Raji (cell line): Measurements from ENCODE around the gene KLF3.

Source experiments
- POLR2A ChIP-seq: IDR thresholded peaks from 2 replicates; pipeline ENCODE4 v1.6.1; 2011; ENCODE audit warnings: low read depth, low read length, control low read depth; ENCODE audit not compliant: insufficient read depth

Gene KLF3

GRCh38 chr4:38667085-38667893, 3.3 kb downstream of the KLF3 start:
- no peak for TF ChIP-seq POLR2A

GRCh38 chr4:38668203-38668971, 4.4 kb downstream of the KLF3 start:
- TF ChIP-seq POLR2A = no peak

- TF ChIP-seq POLR2A = no peak
Observed at GRCh38 chr4:38669208-38669607, 5.2 kb downstream of the KLF3 start.

GRCh38 chr4:38670109-38670901, 6.3 kb downstream of the KLF3 start:
- no peak for TF ChIP-seq POLR2A

GRCh38 chr4:38670939-38671591, 7.1 kb downstream of the KLF3 start:
- no peak for TF ChIP-seq POLR2A

GRCh38 chr4:38671592-38671940, 7.6 kb downstream of the KLF3 start:
- no peak for TF ChIP-seq POLR2A

GRCh38 chr4:38672074-38672396, 8.0 kb downstream of the KLF3 start:
- no peak for TF ChIP-seq POLR2A

- TF ChIP-seq POLR2A = no peak
Observed at GRCh38 chr4:38672397-38673129, 8.6 kb downstream of the KLF3 start.

GRCh38 chr4:38673130-38673978, 9.4 kb downstream of the KLF3 start:
- no peak for TF ChIP-seq POLR2A

- no peak for TF ChIP-seq POLR2A
Observed at GRCh38 chr4:38674258-38675144, 10.5 kb downstream of the KLF3 start.

GRCh38 chr4:38675146-38676121, 11.4 kb downstream of the KLF3 start:
- TF ChIP-seq POLR2A = no peak

- TF ChIP-seq POLR2A = no peak
Observed at GRCh38 chr4:38676986-38677385, 13.0 kb downstream of the KLF3 start.

- no peak for TF ChIP-seq POLR2A
Observed at GRCh38 chr4:38677441-38677840, 13.4 kb downstream of the KLF3 start.
